ENCODE measurements around the gene MCRIP1.

The MCRIP1 gene

GRCh38 chr17:81844887-81845286, 11.8 kb upstream of the MCRIP1 start:
- Histone ChIP-seq H3K79me2 (ENCODE audit: insufficient read depth, low read length) (no peaks in the 10 kb centered on the region), H3K9me2 (replicated peaks; ENCODE audit: insufficient read depth, low read length) (no peaks in the 10 kb centered on the region), H3K4me3 (ENCODE audit: insufficient read depth, low read length, poor library complexity, severe bottlenecking) (no peak overlapping the region), H3K4me2 (ENCODE audit: low read depth, low read length, poor library complexity, severe bottlenecking) (no peak overlapping the region), H2AFZ (ENCODE audit: low read depth, low read length, severe bottlenecking) (no peak overlapping the region), H3F3A (ENCODE audit: insufficient read depth) (no peaks in the 10 kb centered on the region), H3K27me3 (ENCODE audit: low read length) (no peaks in the 10 kb centered on the region), H3K36me3 (ENCODE audit: low read length) (no peaks in the 10 kb centered on the region), H4K20me1 (ENCODE audit: low read depth, low read length) (no peaks in the 10 kb centered on the region), H3K27ac (ENCODE audit: low read depth, low read length) (no peak overlapping the region), H3K9ac (ENCODE audit: low read length) (no peak overlapping the region), H3K9me3 (ENCODE audit: insufficient read depth, low read length) (no peaks in the 10 kb centered on the region)
- TF ChIP-seq EZH2phosphoT487 (conservative IDR thresholded peaks at IDR 0.05; ENCODE audit: low read length) (no peak), CTCF (IDR thresholded peaks at IDR 0.05; ENCODE audit: insufficient read depth, low read length, poor library complexity, severe bottlenecking) (no peak)

- H4K20me1 ChIP-seq (ENCODE audit: low read depth, low read length) = no peaks in the 10 kb centered on the region
- H2AFZ ChIP-seq (ENCODE audit: low read depth, low read length, severe bottlenecking) = no peak overlapping the region
- H3K79me2 ChIP-seq (ENCODE audit: insufficient read depth, low read length) = no peaks in the 10 kb centered on the region
- no peak overlapping the region for H3K27ac ChIP-seq (ENCODE audit: low read depth, low read length)
- no peaks in the 10 kb centered on the region for H3K9me3 ChIP-seq (ENCODE audit: insufficient read depth, low read length)
- H3K9ac ChIP-seq (ENCODE audit: low read length) = no peak overlapping the region
- no peaks in the 10 kb centered on the region for H3F3A ChIP-seq (ENCODE audit: insufficient read depth)
- no peak overlapping the region for H3K4me2 ChIP-seq (ENCODE audit: low read depth, low read length, poor library complexity, severe bottlenecking)
- H3K4me3 ChIP-seq (ENCODE audit: insufficient read depth, low read length, poor library complexity, severe bottlenecking) = no peak overlapping the region
- H3K36me3 ChIP-seq (ENCODE audit: low read length) = no peaks in the 10 kb centered on the region
- no peaks in the 10 kb centered on the region for H3K27me3 ChIP-seq (ENCODE audit: low read length)
- H3K9me2 ChIP-seq (replicated peaks; ENCODE audit: insufficient read depth, low read length) = no peaks in the 10 kb centered on the region
- TF ChIP-seq CTCF (IDR thresholded peaks at IDR 0.05; ENCODE audit: insufficient read depth, low read length, poor library complexity, severe bottlenecking) = no peak
- no peak for TF ChIP-seq EZH2phosphoT487 (conservative IDR thresholded peaks at IDR 0.05; ENCODE audit: low read length)
These were observed 11.3 kb upstream of the MCRIP1 start for GRCh38 chr17:81844327-81844851.

- H3K9me3 ChIP-seq (ENCODE audit: insufficient read depth, low read length) = no peaks in the 10 kb centered on the region
- H3K4me3 ChIP-seq (ENCODE audit: insufficient read depth, low read length, poor library complexity, severe bottlenecking) = no peak overlapping the region
- no peak overlapping the region for H3K4me2 ChIP-seq (ENCODE audit: low read depth, low read length, poor library complexity, severe bottlenecking)
- no peaks in the 10 kb centered on the region for H3K79me2 ChIP-seq (ENCODE audit: insufficient read depth, low read length)
- no peaks in the 10 kb centered on the region for H3K36me3 ChIP-seq (ENCODE audit: low read length)
- H3K9me2 ChIP-seq (replicated peaks; ENCODE audit: insufficient read depth, low read length) = no peaks in the 10 kb centered on the region
- H4K20me1 ChIP-seq (ENCODE audit: low read depth, low read length) = no peaks in the 10 kb centered on the region
- H3K9ac ChIP-seq (ENCODE audit: low read length) = no peak overlapping the region
- H3K27ac ChIP-seq (ENCODE audit: low read depth, low read length) = no peak overlapping the region
- no peak overlapping the region for H2AFZ ChIP-seq (ENCODE audit: low read depth, low read length, severe bottlenecking)
- TF ChIP-seq EZH2phosphoT487 (conservative IDR thresholded peaks at IDR 0.05; ENCODE audit: low read length) = no peak
- H3F3A ChIP-seq (ENCODE audit: insufficient read depth) = no peaks in the 10 kb centered on the region
- H3K27me3 ChIP-seq (ENCODE audit: low read length) = no peaks in the 10 kb centered on the region
These were observed 10.7 kb upstream of the MCRIP1 start for GRCh38 chr17:81843713-81844326.

- no peak overlapping the region for H3K4me2 ChIP-seq (ENCODE audit: low read depth, low read length, poor library complexity, severe bottlenecking)
- no peak overlapping the region for H3K4me3 ChIP-seq (ENCODE audit: insufficient read depth, low read length, poor library complexity, severe bottlenecking)
- H4K20me1 ChIP-seq (ENCODE audit: low read depth, low read length) = no peaks in the 10 kb centered on the region
- H3K36me3 ChIP-seq (ENCODE audit: low read length) = no peaks in the 10 kb centered on the region
- no peak overlapping the region for H3K9ac ChIP-seq (ENCODE audit: low read length)
- no peaks in the 10 kb centered on the region for H3K27me3 ChIP-seq (ENCODE audit: low read length)
- no peak for TF ChIP-seq EZH2phosphoT487 (conservative IDR thresholded peaks at IDR 0.05; ENCODE audit: low read length)
- TF ChIP-seq CTCF (IDR thresholded peaks at IDR 0.05; ENCODE audit: insufficient read depth, low read length, poor library complexity, severe bottlenecking) = no peak
- H3K27ac ChIP-seq (ENCODE audit: low read depth, low read length) = no peak overlapping the region
- no peaks in the 10 kb centered on the region for H3K79me2 ChIP-seq (ENCODE audit: insufficient read depth, low read length)
- no peaks in the 10 kb centered on the region for H3K9me3 ChIP-seq (ENCODE audit: insufficient read depth, low read length)
- H2AFZ ChIP-seq (ENCODE audit: low read depth, low read length, severe bottlenecking) = no peak overlapping the region
- H3K9me2 ChIP-seq (replicated peaks; ENCODE audit: insufficient read depth, low read length) = no peaks in the 10 kb centered on the region
- H3F3A ChIP-seq (ENCODE audit: insufficient read depth) = no peaks in the 10 kb centered on the region
These were observed 9.8 kb upstream of the MCRIP1 start for GRCh38 chr17:81842725-81843504.

Data from SU-DHL-6 (cell line).